Activated CD4-positive, CD25-positive, alpha-beta regulatory T cell (primary cell): Measurements from ENCODE around the gene PDHX.
"Not testable (repeated sequence)": the region's sequence is repeated elsewhere in the genome, so short reads cannot be mapped to it uniquely, and the experiment has no call there.

Source experiments
- DNase-seq, 4 experiments: peaks; one replicate each; lab custom pipeline; 2025; lab: John Stamatoyannopoulos, UW

Gene PDHX

GRCh38 chr11:35017528-35018342, 101.3 kb downstream of the PDHX start:
- DNase-seq = no peak

GRCh38 chr11:35021589-35021988, 105.2 kb downstream of the PDHX start:
- no peak for DNase-seq

DNA sequence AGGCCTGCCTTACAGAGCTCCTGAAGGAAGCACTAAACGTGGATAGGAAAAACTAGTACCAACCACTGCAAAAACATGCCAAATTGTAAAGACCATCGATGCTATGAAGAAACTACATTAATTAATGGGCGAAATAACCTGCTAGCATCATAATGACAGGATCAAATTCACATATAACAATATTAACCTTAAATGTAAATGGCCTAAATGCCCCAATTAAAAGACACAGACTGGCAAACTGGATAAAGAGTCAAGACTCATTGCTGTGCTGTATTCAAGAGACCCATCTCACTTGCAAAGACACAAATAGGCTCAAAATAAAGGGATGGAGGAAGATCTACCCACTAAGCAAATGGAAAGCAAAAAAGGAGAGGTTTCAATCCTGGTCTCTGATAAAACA, 107.5 kb downstream of the PDHX start:
- DNase-seq = not testable (repeated sequence)

DNA sequence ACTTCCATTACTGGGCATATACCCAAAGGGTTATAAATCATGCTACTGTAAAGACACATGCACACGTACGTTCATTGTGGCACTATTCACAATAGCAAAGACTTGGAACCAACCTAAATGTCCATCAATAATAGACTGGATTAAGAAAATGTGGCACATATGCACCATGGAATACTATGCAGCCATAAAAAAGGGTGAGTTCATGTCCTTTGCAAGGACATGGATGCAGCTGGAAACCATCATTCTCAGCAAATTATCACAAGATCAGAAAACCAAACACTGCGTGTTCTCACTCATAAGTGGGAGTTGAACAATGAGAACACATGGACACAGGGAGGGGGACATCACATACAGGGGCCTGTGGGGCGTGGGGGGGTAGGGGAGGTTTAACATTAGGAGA, 111.6 kb downstream of the PDHX start:
- not testable (repeated sequence) for DNase-seq

- DNase-seq = no peak
These were observed 113.7 kb downstream of the PDHX start for GRCh38 chr11:35029979-35030682.

DNA sequence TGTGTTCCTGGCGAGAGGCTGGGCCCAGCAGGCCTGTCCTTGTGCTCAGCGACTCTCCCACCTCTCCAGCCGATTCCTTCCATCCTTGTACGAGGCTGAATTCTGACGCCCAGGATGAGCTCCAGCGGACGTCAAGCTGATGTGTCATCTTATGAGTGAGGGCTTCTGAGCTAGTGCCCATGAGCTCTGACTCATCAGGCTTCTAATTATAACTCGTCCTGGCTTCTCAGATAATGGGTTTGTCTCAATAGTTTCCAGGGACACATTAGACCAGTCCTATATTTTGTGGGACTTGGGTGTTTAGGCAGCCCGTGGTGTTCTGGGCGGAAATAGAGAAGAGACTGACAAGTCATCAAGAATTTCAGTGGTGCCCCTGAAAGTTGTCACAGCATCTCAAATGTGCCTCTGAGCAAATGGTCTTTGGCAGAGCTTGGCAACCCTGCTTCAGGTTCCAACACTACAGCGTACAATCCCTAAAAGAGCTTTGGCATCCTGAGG, 114.3 kb downstream of the PDHX start:
- DNase-seq = no peak

DNA sequence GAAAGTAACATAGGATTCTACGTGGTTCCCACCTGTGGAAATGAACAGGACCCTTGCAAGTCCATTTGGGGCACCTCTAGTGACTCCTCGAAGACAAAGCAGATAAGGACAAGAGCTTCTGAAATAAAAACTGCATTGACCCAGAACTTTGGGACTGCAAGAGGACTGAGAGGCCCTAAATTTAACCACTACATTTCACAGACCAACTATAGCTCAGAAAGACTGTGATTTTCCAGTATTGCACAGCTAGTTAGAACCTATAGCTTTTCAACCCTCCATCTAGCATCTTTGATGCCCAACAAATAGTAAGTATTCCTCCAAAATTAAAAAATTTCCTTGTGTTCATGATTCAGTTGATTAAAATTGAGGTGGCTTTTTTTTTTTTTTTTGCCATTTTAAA, 114.9 kb downstream of the PDHX start:
- DNase-seq = no peak

GRCh38 chr11:35031867-35032266, 115.4 kb downstream of the PDHX start:
- DNase-seq = no peak

DNA sequence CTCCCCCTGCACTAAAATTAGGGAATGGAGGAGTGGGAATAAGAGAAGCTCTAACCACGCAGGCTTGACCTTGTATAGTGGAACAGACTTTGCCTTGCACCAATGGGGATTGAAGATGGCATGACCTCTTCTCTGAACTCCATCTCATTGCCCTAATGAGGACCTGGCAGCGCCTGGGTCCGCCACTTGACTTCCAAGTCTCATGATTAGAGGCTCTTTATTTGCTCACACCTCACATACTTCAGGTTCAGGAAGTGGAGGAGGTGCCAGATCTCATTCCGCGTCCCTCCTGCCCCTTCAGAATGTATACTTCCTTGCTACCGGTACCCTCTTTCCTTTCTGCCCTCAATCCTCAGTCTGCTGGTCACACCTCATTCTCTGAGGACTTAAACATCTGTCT, 116.6 kb downstream of the PDHX start:
- no peak for DNase-seq

DNA sequence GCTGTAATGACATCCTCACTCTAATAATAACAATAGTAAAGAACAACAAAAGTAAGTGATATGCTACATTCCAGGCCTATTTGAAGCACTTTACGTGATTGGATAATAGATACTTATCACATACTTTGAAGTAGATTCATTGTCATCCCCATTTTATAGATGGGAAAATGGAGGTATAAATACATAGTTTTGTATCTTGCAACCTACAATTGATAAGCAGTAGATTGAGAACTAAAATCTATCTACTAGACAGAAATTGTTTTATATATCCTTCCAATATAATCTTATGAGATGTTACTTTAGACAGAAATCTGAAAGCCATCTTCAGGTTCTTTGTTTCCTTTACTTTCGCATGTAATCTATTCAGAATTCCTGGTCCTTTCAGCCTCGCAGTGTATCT, 118.0 kb downstream of the PDHX start:
- no peak for DNase-seq

DNA sequence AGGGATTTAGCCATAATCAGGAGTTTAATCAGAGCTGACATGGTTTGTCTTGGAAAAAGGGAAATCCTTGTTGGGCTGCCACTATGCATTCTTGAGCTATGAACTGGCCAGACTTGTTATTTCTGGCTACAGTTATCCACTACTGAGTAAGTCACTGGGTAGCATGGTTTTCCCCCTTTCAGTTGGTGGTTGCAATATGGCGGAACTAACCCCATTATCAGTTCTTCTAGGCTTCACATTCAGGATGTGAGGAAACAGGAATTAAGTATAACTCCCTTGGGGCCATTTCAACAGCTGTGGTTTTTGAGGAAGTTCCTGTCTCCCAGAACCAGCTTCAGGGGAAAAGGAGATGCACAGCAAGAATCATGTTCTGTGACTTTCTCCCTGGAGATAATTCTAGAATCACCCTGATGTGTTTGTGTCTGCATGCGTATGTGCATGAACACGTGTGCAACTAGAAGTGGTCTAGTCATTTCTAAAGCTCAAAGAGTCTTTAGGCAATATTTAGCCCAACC, 119.5 kb downstream of the PDHX start:
- no peak for DNase-seq

DNA sequence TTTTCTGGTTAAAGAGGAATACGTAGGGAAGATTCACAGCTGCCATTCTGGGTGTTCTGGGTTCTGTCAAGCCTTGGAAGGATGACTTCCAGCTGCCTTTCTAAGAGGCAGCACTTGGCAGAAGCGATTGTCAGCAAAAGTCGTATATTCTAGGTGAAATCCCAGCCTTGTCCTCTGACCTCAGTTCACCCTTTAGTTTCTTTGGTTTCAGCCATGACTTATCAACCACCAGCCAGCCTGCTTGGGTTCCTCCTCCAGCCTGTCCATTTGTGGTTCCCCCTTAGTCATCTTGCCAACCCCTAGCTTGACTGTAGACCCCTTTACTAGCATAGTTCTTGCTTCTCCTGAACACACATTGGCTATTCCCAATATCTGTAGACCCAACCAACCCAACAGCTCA, 120.2 kb downstream of the PDHX start:
- no peak for DNase-seq

DNA sequence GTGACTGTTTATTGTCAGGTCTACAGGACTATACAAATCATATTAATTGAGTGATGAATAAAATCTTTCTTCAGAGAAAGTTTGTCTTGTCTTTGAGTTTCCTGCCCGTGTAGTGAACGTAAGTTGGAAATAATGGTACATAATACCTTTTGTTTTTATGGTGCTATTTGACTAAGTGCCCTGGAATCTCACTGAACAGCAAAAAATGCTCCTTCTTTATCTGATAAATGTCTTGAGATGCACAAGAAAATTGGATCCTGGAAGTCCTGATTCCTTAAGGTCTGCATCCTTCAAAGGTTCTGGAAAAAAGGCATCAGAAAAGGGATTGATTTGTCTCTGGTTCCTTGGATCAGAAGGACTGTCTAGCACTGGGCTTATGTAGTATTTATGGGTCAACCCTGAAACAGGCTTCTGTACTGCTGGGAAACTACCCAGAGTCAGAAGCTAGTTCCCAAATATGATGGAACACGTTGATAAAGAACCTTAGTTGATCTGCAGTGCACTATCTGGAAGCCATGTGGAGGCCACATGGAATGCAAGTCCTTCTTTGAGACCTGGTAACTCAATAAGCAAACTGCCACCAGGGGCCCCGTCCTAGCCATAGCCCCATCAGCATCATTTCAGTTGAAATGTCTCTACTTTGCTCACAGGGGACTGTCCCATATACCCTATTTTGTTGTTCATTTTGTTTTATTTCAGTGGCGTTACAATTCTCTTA, 122.0 kb downstream of the PDHX start:
- DNase-seq = no peak

GRCh38 chr11:35039076-35039475, 122.7 kb downstream of the PDHX start:
- DNase-seq = no peak

DNA sequence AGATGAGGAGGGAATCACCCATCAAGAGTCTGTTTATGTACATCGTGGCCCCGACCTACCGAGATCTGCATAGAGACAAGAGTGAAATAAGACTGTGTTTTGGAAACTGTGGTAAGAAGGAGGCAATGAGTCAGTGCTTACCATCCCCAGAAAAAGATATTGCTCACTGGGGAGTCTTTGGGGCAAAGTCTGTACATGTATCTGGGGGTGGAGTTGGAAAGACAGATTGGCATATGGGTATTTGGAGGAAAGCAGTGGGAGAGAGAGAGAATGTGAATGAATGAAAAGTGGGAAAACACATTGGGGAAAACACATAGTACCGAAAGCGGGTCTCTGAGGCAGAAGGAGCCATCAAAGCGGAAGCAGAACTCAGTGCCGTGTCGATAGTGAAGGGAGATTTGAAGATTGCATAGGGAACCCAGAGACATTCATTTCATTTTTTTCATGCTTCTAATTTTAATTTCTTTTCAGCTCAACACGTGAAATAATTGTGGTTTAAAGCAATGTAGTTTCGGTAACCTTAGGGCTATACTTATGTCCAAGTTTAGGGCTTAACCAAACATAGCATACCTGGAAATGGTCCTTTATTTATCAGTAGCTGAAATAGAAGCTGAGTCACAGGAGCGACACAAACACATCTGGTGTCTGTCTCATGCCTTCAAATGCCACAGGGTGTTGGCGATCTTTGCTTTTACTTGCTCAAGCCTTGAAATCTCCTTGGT, 124.0 kb downstream of the PDHX start:
- DNase-seq = peak; percentile 11 to 28 (median 18)

GRCh38 chr11:35041070-35041554, 124.7 kb downstream of the PDHX start:
- no peak for DNase-seq

DNA sequence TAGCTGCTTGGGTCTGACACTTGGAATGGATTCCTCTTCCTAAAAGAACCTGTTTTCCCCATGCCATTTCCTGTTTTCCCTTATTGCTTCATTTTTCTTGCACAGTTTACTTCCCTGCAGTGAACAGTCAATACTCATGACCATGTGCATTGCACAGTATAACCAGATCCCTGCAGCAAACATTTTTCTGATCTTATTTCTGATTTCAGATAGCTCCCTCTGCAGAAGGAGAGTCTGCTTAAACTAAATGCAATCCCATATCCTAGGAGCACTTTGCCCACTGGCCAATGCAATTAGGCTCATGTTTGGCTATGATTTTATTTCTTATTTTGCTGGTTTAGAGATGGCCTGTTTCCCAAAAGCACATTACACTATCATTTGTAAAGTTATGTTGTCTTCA, 125.8 kb downstream of the PDHX start:
- no peak for DNase-seq

DNA sequence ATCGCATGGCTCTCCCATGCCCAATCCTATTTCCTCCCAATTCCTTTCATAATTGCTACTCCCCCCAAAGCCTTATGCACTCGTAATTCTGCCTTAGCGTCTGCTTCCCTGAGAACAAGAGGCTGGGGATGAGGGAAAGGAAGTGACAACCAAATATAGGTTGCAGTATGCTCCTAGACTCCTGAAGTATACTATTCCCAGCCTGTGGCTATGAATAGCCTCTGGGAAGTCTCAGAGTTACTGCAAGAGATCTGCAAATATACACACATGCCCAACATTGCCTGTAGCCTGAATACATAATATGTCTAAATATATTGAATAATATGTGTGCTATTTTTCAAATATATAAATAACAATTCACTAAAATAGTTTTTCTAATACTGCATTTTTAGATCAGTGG, 126.5 kb downstream of the PDHX start:
- no peak for DNase-seq

DNA sequence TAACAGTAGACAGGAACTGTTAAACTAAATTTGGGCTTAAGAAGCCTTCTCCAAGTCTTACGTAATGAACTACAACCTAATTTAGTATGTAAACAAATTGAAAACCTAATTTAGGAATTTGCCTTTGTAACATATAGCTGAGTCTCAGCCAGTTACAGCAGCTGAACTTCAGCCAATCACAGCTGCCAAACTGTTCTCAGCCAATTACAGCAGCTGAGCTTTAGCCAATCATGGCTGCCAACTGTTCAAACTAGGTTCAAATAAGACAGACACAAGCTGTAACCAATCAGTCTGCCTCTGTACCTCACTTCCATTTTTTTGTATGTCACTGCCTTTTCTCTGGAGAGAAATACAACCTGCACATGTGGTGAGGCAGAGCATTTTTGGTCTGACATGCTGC, 127.5 kb downstream of the PDHX start:
- no peak for DNase-seq

DNA sequence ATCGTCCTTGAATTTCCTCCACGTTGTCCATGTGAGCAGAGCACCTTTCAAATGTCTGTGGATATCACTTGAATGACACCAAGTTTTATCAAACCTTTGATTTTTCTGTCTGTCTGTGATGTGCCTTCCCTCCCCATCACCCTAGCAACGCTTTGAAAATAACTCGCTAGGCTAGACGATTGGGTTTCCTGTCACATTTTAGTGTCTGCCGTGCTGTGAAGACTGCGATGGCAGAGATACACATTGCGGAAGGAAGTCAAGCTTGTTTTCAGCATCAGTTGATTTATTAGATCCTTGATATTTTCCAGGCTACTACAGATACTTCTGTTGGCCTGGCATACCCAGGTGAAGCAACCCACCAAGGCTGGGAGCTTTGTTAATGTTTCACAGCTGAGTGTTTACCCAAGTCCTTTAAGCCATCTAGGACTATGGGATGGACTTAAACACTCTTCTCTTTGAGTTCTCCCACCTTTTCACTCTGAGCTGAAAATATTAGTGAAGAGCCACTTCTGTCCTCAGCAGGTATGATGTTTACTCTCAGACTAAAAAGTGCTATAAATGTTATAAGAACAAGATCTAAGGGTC, 128.9 kb downstream of the PDHX start:
- DNase-seq = peak in 3 of 4 experiments; percentile 22 to 51 (median 43)
